ENCODE data around the gene TAPBPL. TPM values are rescaled to one million over a fixed set of nuclear protein-coding genes. Genes with fewer than 3 reads are reported as not detected.

TAPBPL gene
- total RNA-seq, 2 experiments from 2014 or later = 31.2 to 32.5 TPM

GRCh38 chr12:6452944-6453630, 1.2 kb downstream of the TAPBPL start:
- peaks cover 76% of the 10 kb centered on the region for H3K4me1 Mint-ChIP-seq (ENCODE audit: low read depth)
- DNase-seq (peak; percentile 60), ATAC-seq (peak; percentile 21)
- H3K27me3 Mint-ChIP-seq (ENCODE audit: low read depth) = no peaks in the 10 kb centered on the region
- peak overlapping the region; percentile 99 for H3K27ac Mint-ChIP-seq
- CTCF ChIA-PET = interaction anchor here (0.7 to 4.1 kb wide), 10 partner anchors 8 to 127 kb away, joined by 3 to 52 read pairs (median 8); partner anchors contain the start of gene VAMP1
- peaks cover 84% of the 10 kb centered on the region for H3K36me3 Mint-ChIP-seq (ENCODE audit: low read depth)
- POLR2A ChIA-PET = interaction anchor here (0.7 to 5.3 kb wide), 8 partner anchors 9 to 79 kb away, joined by 3 to 103 read pairs (median 30); partner anchors contain the start of gene VAMP1
- H3K4me3 Mint-ChIP-seq = peak overlapping the region; percentile 99
- no peaks in the 10 kb centered on the region for H3K9me3 Mint-ChIP-seq (ENCODE audit: insufficient read depth)

- POLR2A ChIA-PET = interaction anchor here (0.9 to 8.0 kb wide), 6 partner anchors 8 to 78 kb away, joined by 3 to 91 read pairs (median 8); partner anchors contain the start of gene CD27
- CTCF ChIA-PET = interaction anchor here (0.8 to 10.9 kb wide), 7 partner anchors 8 to 80 kb away, joined by 3 to 288 read pairs (median 4); no protein-coding TSS in a partner anchor
- peak overlapping the region; percentile 57 for H3K27ac Mint-ChIP-seq
- H3K36me3 Mint-ChIP-seq (ENCODE audit: low read depth) = peaks cover 91% of the 10 kb centered on the region
- no peak for DNase-seq
- H3K4me1 Mint-ChIP-seq (ENCODE audit: low read depth) = peaks cover 85% of the 10 kb centered on the region
- H3K4me3 Mint-ChIP-seq = no peak overlapping the region
- H3K9me3 Mint-ChIP-seq (ENCODE audit: insufficient read depth) = no peaks in the 10 kb centered on the region
- H3K27me3 Mint-ChIP-seq (ENCODE audit: low read depth) = no peaks in the 10 kb centered on the region
- ATAC-seq = no peak
These were observed 5.5 kb downstream of the TAPBPL start for GRCh38 chr12:6457220-6457945.

DNA sequence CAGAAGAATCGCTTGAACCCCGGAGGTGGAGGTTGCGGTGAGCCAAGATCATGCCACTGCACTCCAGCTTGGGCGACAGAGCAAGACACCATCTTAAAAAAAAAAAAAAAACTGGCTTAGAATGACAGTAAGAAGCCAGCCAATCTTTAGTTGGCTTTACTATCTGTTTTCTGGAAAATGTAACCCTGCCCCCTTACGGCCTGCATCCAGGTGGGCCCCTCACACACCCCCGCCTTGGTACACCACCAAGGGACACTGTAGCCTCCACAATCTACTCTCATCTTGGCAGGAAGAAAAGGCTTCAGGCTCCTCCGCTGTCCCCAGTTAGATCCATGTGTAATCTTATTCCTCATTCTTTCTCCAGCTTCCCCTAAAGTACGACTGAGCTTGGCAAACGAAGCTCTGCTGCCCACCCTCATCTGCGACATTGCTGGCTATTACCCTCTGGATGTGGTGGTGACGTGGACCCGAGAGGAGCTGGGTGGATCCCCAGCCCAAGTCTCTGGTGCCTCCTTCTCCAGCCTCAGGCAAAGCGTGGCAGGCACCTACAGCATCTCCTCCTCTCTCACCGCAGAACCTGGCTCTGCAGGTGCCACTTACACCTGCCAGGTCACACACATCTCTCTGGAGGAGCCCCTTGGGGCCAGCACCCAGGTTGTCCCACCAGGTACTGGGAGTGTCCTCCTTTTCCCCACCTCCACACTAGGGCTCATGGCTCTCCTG, 6.6 kb downstream of the TAPBPL start:
- H3K9me3 Mint-ChIP-seq (ENCODE audit: insufficient read depth) = no peaks in the 10 kb centered on the region
- no peaks in the 10 kb centered on the region for H3K27me3 Mint-ChIP-seq (ENCODE audit: low read depth)

GRCh38 chr12:6459004-6459337, 7.1 kb downstream of the TAPBPL start:
- H3K4me3 Mint-ChIP-seq = peak overlapping the region; percentile 1
- ChIA-PET CTCF (interaction anchor here (1.0 to 10.9 kb wide), 4 partner anchors 14 to 136 kb away, joined by 3 to 288 read pairs (median 29); partner anchors contain the start of gene CD27), POLR2A (interaction anchor here (0.7 to 8.0 kb wide), 6 partner anchors 9 to 76 kb away, joined by 3 to 91 read pairs (median 19); partner anchors contain the start of genes CD27, GAPDH and VAMP1)
- no peaks in the 10 kb centered on the region for H3K9me3 Mint-ChIP-seq (ENCODE audit: insufficient read depth)
- peaks cover 91% of the 10 kb centered on the region for H3K36me3 Mint-ChIP-seq (ENCODE audit: low read depth)
- H3K4me1 Mint-ChIP-seq (ENCODE audit: low read depth) = peaks cover 87% of the 10 kb centered on the region
- H3K27ac Mint-ChIP-seq = peak overlapping the region; percentile 69
- H3K27me3 Mint-ChIP-seq (ENCODE audit: low read depth) = no peaks in the 10 kb centered on the region
- no peak for ATAC-seq
- no peak for DNase-seq

More for the DNA sequence above, 6.6 kb downstream of the TAPBPL start:
- DNase-seq (no peak), ATAC-seq (no peak)
- Mint-ChIP-seq H3K4me1 (ENCODE audit: low read depth) (peaks cover 87% of the 10 kb centered on the region), H3K4me3 (peak overlapping the region; percentile 9), H3K27ac (peak overlapping the region; percentile 69), H3K36me3 (ENCODE audit: low read depth) (peaks cover 91% of the 10 kb centered on the region)
- ChIA-PET POLR2A (interaction anchor here (0.7 to 8.0 kb wide), 5 partner anchors 9 to 32 kb away, joined by 3 to 91 read pairs (median 15); partner anchors contain the start of genes CD27 and VAMP1), CTCF (interaction anchor here (1.0 to 10.9 kb wide), 4 partner anchors 14 to 135 kb away, joined by 3 to 288 read pairs (median 29); partner anchors contain the start of gene CD27)

GRCh38 chr12:6460751-6461371, 9.0 kb downstream of the TAPBPL start:
- ChIA-PET CTCF (interaction anchor here (1.0 to 10.9 kb wide), 10 partner anchors 9 to 182 kb away, joined by 3 to 288 read pairs (median 5); partner anchors contain the start of genes CD27, TAPBPL and VAMP1), POLR2A (interaction anchor here (0.8 to 8.0 kb wide), 13 partner anchors 9 to 124 kb away, joined by 3 to 103 read pairs (median 20); partner anchors contain the start of genes CD27, GAPDH, MRPL51 and TAPBPL)
- DNase-seq = peak; percentile 52
- Mint-ChIP-seq H3K9me3 (ENCODE audit: insufficient read depth) (no peaks in the 10 kb centered on the region), H3K27ac (peak overlapping the region; percentile 99), H3K4me1 (ENCODE audit: low read depth) (peaks cover 87% of the 10 kb centered on the region), H3K4me3 (peak overlapping the region; percentile 71), H3K36me3 (ENCODE audit: low read depth) (peaks cover 91% of the 10 kb centered on the region), H3K27me3 (ENCODE audit: low read depth) (no peaks in the 10 kb centered on the region)
- peak; percentile 35 for ATAC-seq

- ChIA-PET POLR2A (interaction anchor here (0.9 to 8.0 kb wide), 15 partner anchors 9 to 125 kb away, joined by 3 to 103 read pairs (median 19); partner anchors contain the start of genes CD27, GAPDH, MRPL51 and TAPBPL), CTCF (interaction anchor here (0.6 to 10.9 kb wide), 13 partner anchors 9 to 183 kb away, joined by 3 to 288 read pairs (median 4); partner anchors contain the start of genes CD27, MRPL51, TAPBPL and VAMP1)
- Mint-ChIP-seq H3K27me3 (ENCODE audit: low read depth) (no peaks in the 10 kb centered on the region), H3K4me1 (ENCODE audit: low read depth) (peaks cover 92% of the 10 kb centered on the region), H3K9me3 (ENCODE audit: insufficient read depth) (no peaks in the 10 kb centered on the region), H3K27ac (peak overlapping the region; percentile 99), H3K4me3 (peak overlapping the region; percentile 71), H3K36me3 (ENCODE audit: low read depth) (peaks cover 91% of the 10 kb centered on the region)
- ATAC-seq (peak; percentile 79), DNase-seq (peak; percentile 95)
These were observed 9.8 kb downstream of the TAPBPL start for GRCh38 chr12:6461401-6462233.

GRCh38 chr12:6462234-6462995, 10.6 kb downstream of the TAPBPL start:
- CTCF ChIA-PET = interaction anchor here (0.6 to 10.9 kb wide), 12 partner anchors 9 to 183 kb away, joined by 3 to 288 read pairs (median 10); partner anchors contain the start of genes CD27, TAPBPL and VAMP1
- Mint-ChIP-seq H3K27me3 (ENCODE audit: low read depth) (no peaks in the 10 kb centered on the region), H3K9me3 (ENCODE audit: insufficient read depth) (no peaks in the 10 kb centered on the region), H3K36me3 (ENCODE audit: low read depth) (peaks cover 92% of the 10 kb centered on the region), H3K27ac (peak overlapping the region; percentile 99), H3K4me1 (ENCODE audit: low read depth) (peaks cover 93% of the 10 kb centered on the region), H3K4me3 (peak overlapping the region; percentile 71)
- DNase-seq (peak; percentile 62), ATAC-seq (peak; percentile 36)
- POLR2A ChIA-PET = interaction anchor here (0.7 to 8.0 kb wide), 14 partner anchors 8 to 126 kb away, joined by 3 to 103 read pairs (median 20); partner anchors contain the start of genes CD27, GAPDH, MRPL51 and TAPBPL

- H3K27ac Mint-ChIP-seq = peak overlapping the region; percentile 99
- POLR2A ChIA-PET = interaction anchor here (0.7 to 8.0 kb wide), 10 partner anchors 11 to 126 kb away, joined by 3 to 103 read pairs (median 20); partner anchors contain the start of genes CD27, MRPL51 and TAPBPL
- no peaks in the 10 kb centered on the region for H3K27me3 Mint-ChIP-seq (ENCODE audit: low read depth)
- H3K9me3 Mint-ChIP-seq (ENCODE audit: insufficient read depth) = no peaks in the 10 kb centered on the region
- peak overlapping the region; percentile 71 for H3K4me3 Mint-ChIP-seq
- CTCF ChIA-PET = interaction anchor here (0.6 to 10.9 kb wide), 14 partner anchors 9 to 140 kb away, joined by 3 to 288 read pairs (median 8); partner anchors contain the start of genes CD27, MRPL51 and TAPBPL
- peak; percentile 44 for DNase-seq
- H3K4me1 Mint-ChIP-seq (ENCODE audit: low read depth) = peaks cover 94% of the 10 kb centered on the region
- peak; percentile 5 for ATAC-seq
- H3K36me3 Mint-ChIP-seq (ENCODE audit: low read depth) = peaks cover 92% of the 10 kb centered on the region
These were observed 11.4 kb downstream of the TAPBPL start for GRCh38 chr12:6463216-6463615.

DNA sequence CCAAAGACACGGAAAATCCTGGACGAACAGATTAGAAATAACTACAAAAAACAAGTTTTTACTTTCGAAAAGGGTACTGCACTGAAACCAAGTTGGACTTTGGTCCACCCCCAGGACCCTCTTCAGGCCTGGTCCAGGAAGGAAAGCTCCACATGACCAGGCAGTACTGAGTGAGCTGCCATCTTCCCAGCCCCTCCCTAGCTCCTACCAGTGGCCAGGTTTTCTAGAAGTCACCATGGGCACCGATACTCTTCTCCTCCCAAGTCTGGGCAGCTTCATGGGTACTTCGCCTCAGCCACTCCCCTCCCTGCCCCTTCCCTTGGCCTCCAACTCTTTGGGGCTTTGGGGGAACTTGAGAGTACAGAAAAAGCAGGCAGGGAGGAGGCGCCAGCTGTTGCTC, 12.0 kb downstream of the TAPBPL start:
- ChIA-PET POLR2A (interaction anchor here (0.7 to 8.0 kb wide), 8 partner anchors 12 to 127 kb away, joined by 3 to 103 read pairs (median 34); partner anchors contain the start of genes CD27, MRPL51 and TAPBPL), CTCF (interaction anchor here (0.8 to 10.9 kb wide), 15 partner anchors 9 to 141 kb away, joined by 3 to 288 read pairs (median 10); partner anchors contain the start of genes CD27, MRPL51 and TAPBPL)
- ATAC-seq (no peak), DNase-seq (no peak)
- peaks cover 94% of the 10 kb centered on the region for H3K4me1 Mint-ChIP-seq (ENCODE audit: low read depth)
- H3K36me3 Mint-ChIP-seq (ENCODE audit: low read depth) = peaks cover 92% of the 10 kb centered on the region
- peak overlapping the region; percentile 71 for H3K4me3 Mint-ChIP-seq
- no peaks in the 10 kb centered on the region for H3K9me3 Mint-ChIP-seq (ENCODE audit: insufficient read depth)
- H3K27me3 Mint-ChIP-seq (ENCODE audit: low read depth) = no peaks in the 10 kb centered on the region
- peak overlapping the region; percentile 99 for H3K27ac Mint-ChIP-seq

Measured in activated CD8-positive, alpha-beta T cell treated with anti-CD3 and anti-CD28 coated beads, Interleukin-2, amount 10 ng/mL, durations not matched to agents 7 days and 5 days (primary cell).